Stimulated activated naive B cell treated with anti-CD40 and anti-IgM and Interleukin-4, amounts not matched to agents 10 μg/mL and 1 μg/mL and 100 μg/mL, for 72 hours (primary cell): ENCODE data around the gene SP3.

Source experiments
- ATAC-seq, 2 donors: fragments of 150-1000 bp; cut with Tn5 transposase; replicated peaks; 2 replicates each; pipeline ENCODE4 v1.10.0; 2021; ENCODE audit warnings: moderate library complexity in 1 of 2
- DNase-seq: peaks from one replicate; pipeline ENCODE4 v3.0.0; 2021
- H3K27ac Mint-ChIP-seq: one replicate; pipeline ENCODE4 v1.8.0; 2022; ENCODE audit warnings: mild to moderate bottlenecking, mixed read lengths
- H3K27me3 Mint-ChIP-seq, 2 donors: one replicate each; pipeline ENCODE4 v1.8.0; 2022; ENCODE audit warnings: mixed read lengths in 2 of 2
- H3K36me3 Mint-ChIP-seq, 2 donors: one replicate each; pipeline ENCODE4 v1.8.0; 2022; ENCODE audit warnings: mixed read lengths in 2 of 2, mild to moderate bottlenecking in 1 of 2
- H3K4me1 Mint-ChIP-seq, 2 donors: one replicate each; pipeline ENCODE4 v1.8.0; 2022; ENCODE audit warnings: mixed read lengths in 2 of 2, mild to moderate bottlenecking in 1 of 2
- H3K4me3 Mint-ChIP-seq, 2 donors: one replicate each; pipeline ENCODE4 v1.8.0; 2022; ENCODE audit warnings: mild to moderate bottlenecking in 2 of 2, mixed read lengths in 2 of 2, moderate library complexity in 1 of 2
- H3K9me3 Mint-ChIP-seq, 2 donors: one replicate each; pipeline ENCODE4 v1.8.0; 2022; ENCODE audit warnings: mixed read lengths in 2 of 2, mild to moderate bottlenecking in 1 of 2

Gene SP3

GRCh38 chr2:173934895-173935294 lies 30.3 kb downstream of the SP3 start:
- H3K36me3 Mint-ChIP-seq, result peaks cover 14 to 18% of the 10 kb centered on the region in 2 donors
- peaks cover 16 to 21% of the 10 kb centered on the region in 2 donors for H3K4me1 Mint-ChIP-seq
- DNase-seq (no peak), ATAC-seq (no peak)
- no peaks in the 10 kb centered on the region for H3K27me3 Mint-ChIP-seq
- H3K4me3 Mint-ChIP-seq, result no peak overlapping the region
- no peak overlapping the region for H3K27ac Mint-ChIP-seq
- H3K9me3 Mint-ChIP-seq, result no peaks in the 10 kb centered on the region

GRCh38 chr2:173931751-173932150 lies 33.4 kb downstream of the SP3 start:
- no peak for DNase-seq
- Mint-ChIP-seq H3K9me3 (peaks cover 0 to 2% of the 10 kb centered on the region in 2 donors), H3K27ac (no peak overlapping the region), H3K4me3 (no peak overlapping the region), H3K4me1 (peaks cover 18 to 31% of the 10 kb centered on the region in 2 donors), H3K36me3 (peaks cover 26 to 30% of the 10 kb centered on the region in 2 donors), H3K27me3 (no peaks in the 10 kb centered on the region)
- no peak for ATAC-seq

GRCh38 chr2:173929441-173929840 lies 35.7 kb downstream of the SP3 start:
- Mint-ChIP-seq H3K27ac (peak overlapping the region; percentile 78), H3K27me3 (no peaks in the 10 kb centered on the region), H3K9me3 (peaks cover 0 to 2% of the 10 kb centered on the region in 2 donors), H3K4me1 (peaks cover 24 to 53% of the 10 kb centered on the region in 2 donors), H3K36me3 (peaks cover 29 to 31% of the 10 kb centered on the region in 2 donors), H3K4me3 (no peak overlapping the region)
- ATAC-seq (no peak), DNase-seq (no peak)

GRCh38 chr2:173926875-173927274 lies 38.3 kb downstream of the SP3 start:
- no peaks in the 10 kb centered on the region for H3K27me3 Mint-ChIP-seq
- H3K27ac Mint-ChIP-seq, result peak overlapping the region; percentile 20
- no peak overlapping the region for H3K4me3 Mint-ChIP-seq
- peaks cover 0 to 2% of the 10 kb centered on the region in 2 donors for H3K9me3 Mint-ChIP-seq
- H3K36me3 Mint-ChIP-seq, result peaks cover 19 to 28% of the 10 kb centered on the region in 2 donors
- DNase-seq, result no peak
- peaks cover 25 to 58% of the 10 kb centered on the region in 2 donors for H3K4me1 Mint-ChIP-seq
- no peak for ATAC-seq

GRCh38 chr2:173924285-173924684 lies 40.9 kb downstream of the SP3 start:
- Mint-ChIP-seq H3K27ac (peak overlapping the region; percentile 66), H3K9me3 (peaks cover 0 to 2% of the 10 kb centered on the region in 2 donors), H3K36me3 (peaks cover 14 to 27% of the 10 kb centered on the region in 2 donors), H3K4me1 (peaks cover 23 to 61% of the 10 kb centered on the region in 2 donors), H3K4me3 (no peak overlapping the region), H3K27me3 (no peaks in the 10 kb centered on the region)
- DNase-seq (no peak), ATAC-seq (no peak)

- Mint-ChIP-seq H3K4me1 (peaks cover 19 to 55% of the 10 kb centered on the region in 2 donors), H3K4me3 (no peak overlapping the region), H3K27me3 (no peaks in the 10 kb centered on the region), H3K27ac (no peak overlapping the region), H3K36me3 (peaks cover 12 to 27% of the 10 kb centered on the region in 2 donors), H3K9me3 (peaks cover 0 to 2% of the 10 kb centered on the region in 2 donors)
- DNase-seq (no peak), ATAC-seq (no peak)
These were observed 42.4 kb downstream of the SP3 start for GRCh38 chr2:173922760-173923159.

- Mint-ChIP-seq H3K27ac (peak overlapping the region; percentile 59), H3K27me3 (no peaks in the 10 kb centered on the region), H3K4me3 (no peak overlapping the region), H3K4me1 (peaks cover 19 to 55% of the 10 kb centered on the region in 2 donors), H3K9me3 (peaks cover 0 to 2% of the 10 kb centered on the region in 2 donors), H3K36me3 (peaks cover 12 to 29% of the 10 kb centered on the region in 2 donors)
- DNase-seq (no peak), ATAC-seq (no peak)
These were observed 43.1 kb downstream of the SP3 start for GRCh38 chr2:173922068-173922467.

GRCh38 chr2:173914055-173914927 lies 50.9 kb downstream of the SP3 start:
- H3K9me3 Mint-ChIP-seq, result no peaks in the 10 kb centered on the region
- no peak for DNase-seq
- H3K27me3 Mint-ChIP-seq, result no peaks in the 10 kb centered on the region
- H3K36me3 Mint-ChIP-seq, result peaks cover 25 to 46% of the 10 kb centered on the region in 2 donors
- no peak overlapping the region for H3K4me3 Mint-ChIP-seq
- peaks cover 3% of the 10 kb centered on the region in 2 donors for H3K4me1 Mint-ChIP-seq
- no peak overlapping the region for H3K27ac Mint-ChIP-seq
- ATAC-seq, result no peak

GRCh38 chr2:173909846-173910245 lies 55.3 kb downstream of the SP3 start:
- Mint-ChIP-seq H3K4me1 (peaks cover 2 to 3% of the 10 kb centered on the region in 2 donors), H3K27me3 (no peaks in the 10 kb centered on the region), H3K9me3 (no peaks in the 10 kb centered on the region), H3K36me3 (peaks cover 30 to 46% of the 10 kb centered on the region in 2 donors), H3K4me3 (no peak overlapping the region), H3K27ac (no peak overlapping the region)
- DNase-seq (no peak), ATAC-seq (no peak)

- Mint-ChIP-seq H3K9me3 (no peaks in the 10 kb centered on the region), H3K36me3 (peaks cover 26 to 44% of the 10 kb centered on the region in 2 donors), H3K27ac (no peak overlapping the region), H3K4me3 (no peak overlapping the region), H3K27me3 (no peaks in the 10 kb centered on the region), H3K4me1 (peaks cover 0 to 4% of the 10 kb centered on the region in 2 donors)
- no peak for ATAC-seq
- DNase-seq, result no peak
These were observed 58.5 kb downstream of the SP3 start for GRCh38 chr2:173906626-173907025.

GRCh38 chr2:173903601-173904394 lies 61.4 kb downstream of the SP3 start:
- Mint-ChIP-seq H3K27me3 (no peaks in the 10 kb centered on the region), H3K4me1 (peaks cover 7 to 14% of the 10 kb centered on the region in 2 donors), H3K27ac (no peak overlapping the region), H3K4me3 (no peak overlapping the region), H3K36me3 (peaks cover 17 to 34% of the 10 kb centered on the region in 2 donors), H3K9me3 (no peaks in the 10 kb centered on the region)
- DNase-seq (no peak), ATAC-seq (no peak)

- peaks cover 33 to 49% of the 10 kb centered on the region in 2 donors for H3K4me1 Mint-ChIP-seq
- DNase-seq, result no peak
- peaks cover 6 to 16% of the 10 kb centered on the region in 2 donors for H3K36me3 Mint-ChIP-seq
- no peaks in the 10 kb centered on the region for H3K27me3 Mint-ChIP-seq
- peak overlapping the region; percentile 68 for H3K27ac Mint-ChIP-seq
- H3K9me3 Mint-ChIP-seq, result peaks cover 3 to 4% of the 10 kb centered on the region in 2 donors
- peak overlapping the region; percentile 14 to 48 for H3K4me3 Mint-ChIP-seq
- ATAC-seq, result peak in 1 of 2 donors; percentile 10
These were observed 66.2 kb downstream of the SP3 start for GRCh38 chr2:173898996-173899395.

GRCh38 chr2:173898178-173898668 lies 67.0 kb downstream of the SP3 start:
- Mint-ChIP-seq H3K4me1 (peaks cover 33 to 49% of the 10 kb centered on the region in 2 donors), H3K27ac (peak overlapping the region; percentile 68), H3K36me3 (peaks cover 6 to 15% of the 10 kb centered on the region in 2 donors), H3K27me3 (no peaks in the 10 kb centered on the region), H3K4me3 (peak overlapping the region; percentile 5 to 7), H3K9me3 (peaks cover 3 to 4% of the 10 kb centered on the region in 2 donors)
- ATAC-seq, result peak; percentile 95 to 98
- DNase-seq, result peak; percentile 64

GRCh38 chr2:173896755-173897154 lies 68.4 kb downstream of the SP3 start:
- no peak overlapping the region for H3K27ac Mint-ChIP-seq
- peaks cover 3 to 4% of the 10 kb centered on the region in 2 donors for H3K9me3 Mint-ChIP-seq
- peaks cover 2 to 10% of the 10 kb centered on the region in 2 donors for H3K36me3 Mint-ChIP-seq
- peaks cover 35 to 49% of the 10 kb centered on the region in 2 donors for H3K4me1 Mint-ChIP-seq
- H3K27me3 Mint-ChIP-seq, result no peaks in the 10 kb centered on the region
- DNase-seq (no peak), ATAC-seq (no peak)
- H3K4me3 Mint-ChIP-seq, result no peak overlapping the region
